GM15510 (cell line): ENCODE data around the gene HRH3.

Experiments used
- POLR2A ChIP-seq: IDR thresholded peaks from 3 replicates; pipeline ENCODE4 v1.6.1; 2011; ENCODE audit warnings: borderline replicate concordance; ENCODE audit not compliant: insufficient read length; ENCODE audit errors: extremely low read depth

The HRH3 gene

GRCh38 chr20:62217913-62218773, 1.9 kb downstream of the HRH3 start:
- TF ChIP-seq POLR2A, result no peak

GRCh38 chr20:62216636-62217566, 3.2 kb downstream of the HRH3 start:
- no peak for TF ChIP-seq POLR2A

- no peak for TF ChIP-seq POLR2A
These were observed 4.0 kb downstream of the HRH3 start for GRCh38 chr20:62215991-62216635.

- TF ChIP-seq POLR2A, result no peak
These were observed 4.8 kb downstream of the HRH3 start for GRCh38 chr20:62215020-62215990.

GRCh38 chr20:62214067-62214466, 6.0 kb downstream of the HRH3 start:
- TF ChIP-seq POLR2A, result no peak

GRCh38 chr20:62212299-62212698, 7.8 kb downstream of the HRH3 start:
- no peak for TF ChIP-seq POLR2A

GRCh38 chr20:62211769-62212288, 8.2 kb downstream of the HRH3 start:
- TF ChIP-seq POLR2A, result no peak

- no peak for TF ChIP-seq POLR2A
These were observed 8.9 kb downstream of the HRH3 start for GRCh38 chr20:62211216-62211615.

- no peak for TF ChIP-seq POLR2A
These were observed 9.6 kb downstream of the HRH3 start for GRCh38 chr20:62210496-62210855.

GRCh38 chr20:62209850-62210495, 10.1 kb downstream of the HRH3 start:
- TF ChIP-seq POLR2A, result no peak

GRCh38 chr20:62208795-62209755, 11.0 kb downstream of the HRH3 start:
- no peak for TF ChIP-seq POLR2A
